ENCODE data around the gene DUSP28. TPM values are rescaled to one million over a fixed set of nuclear protein-coding genes. Genes with fewer than 3 reads are reported as not detected.
A peak's percentile ranks its signal among the peaks of the same experiment; 100 is the strongest.

The DUSP28 gene
- total and polyA plus RNA-seq, 2 of the 13 experiments (the other 11 are each of a cell fraction or from before 2014, with no cell fraction given), result 5.2 to 8.6 TPM

GRCh38 chr2:240586198-240586918 lies 26.2 kb downstream of the DUSP28 start, which contains the start of gene CAPN10 (continued):
- TF ChIP-seq SAFB2 (CRISPR knock-in tag; IDR thresholded peaks at IDR 0.05; ENCODE audit: borderline replicate concordance, low read depth), result 0 out of 2 replicates have a peak, but pooled peaks have one; percentile 49
- TF ChIP-seq, protein P1, sequence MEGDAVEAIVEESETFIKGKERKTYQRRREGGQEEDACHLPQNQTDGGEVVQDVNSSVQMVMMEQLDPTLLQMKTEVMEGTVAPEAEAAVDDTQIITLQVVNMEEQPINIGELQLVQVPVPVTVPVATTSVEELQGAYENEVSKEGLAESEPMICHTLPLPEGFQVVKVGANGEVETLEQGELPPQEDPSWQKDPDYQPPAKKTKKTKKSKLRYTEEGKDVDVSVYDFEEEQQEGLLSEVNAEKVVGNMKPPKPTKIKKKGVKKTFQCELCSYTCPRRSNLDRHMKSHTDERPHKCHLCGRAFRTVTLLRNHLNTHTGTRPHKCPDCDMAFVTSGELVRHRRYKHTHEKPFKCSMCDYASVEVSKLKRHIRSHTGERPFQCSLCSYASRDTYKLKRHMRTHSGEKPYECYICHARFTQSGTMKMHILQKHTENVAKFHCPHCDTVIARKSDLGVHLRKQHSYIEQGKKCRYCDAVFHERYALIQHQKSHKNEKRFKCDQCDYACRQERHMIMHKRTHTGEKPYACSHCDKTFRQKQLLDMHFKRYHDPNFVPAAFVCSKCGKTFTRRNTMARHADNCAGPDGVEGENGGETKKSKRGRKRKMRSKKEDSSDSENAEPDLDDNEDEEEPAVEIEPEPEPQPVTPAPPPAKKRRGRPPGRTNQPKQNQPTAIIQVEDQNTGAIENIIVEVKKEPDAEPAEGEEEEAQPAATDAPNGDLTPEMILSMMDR (CRISPR knock-in tag; IDR thresholded peaks at IDR 0.05), result no peak; the same call in 1 of the 2 replicates
- TF ChIP-seq ZNF468 (CRISPR knock-in tag; IDR thresholded peaks at IDR 0.05), result no peak
- TF ChIP-seq, protein P2, sequence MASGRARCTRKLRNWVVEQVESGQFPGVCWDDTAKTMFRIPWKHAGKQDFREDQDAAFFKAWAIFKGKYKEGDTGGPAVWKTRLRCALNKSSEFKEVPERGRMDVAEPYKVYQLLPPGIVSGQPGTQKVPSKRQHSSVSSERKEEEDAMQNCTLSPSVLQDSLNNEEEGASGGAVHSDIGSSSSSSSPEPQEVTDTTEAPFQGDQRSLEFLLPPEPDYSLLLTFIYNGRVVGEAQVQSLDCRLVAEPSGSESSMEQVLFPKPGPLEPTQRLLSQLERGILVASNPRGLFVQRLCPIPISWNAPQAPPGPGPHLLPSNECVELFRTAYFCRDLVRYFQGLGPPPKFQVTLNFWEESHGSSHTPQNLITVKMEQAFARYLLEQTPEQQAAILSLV (CRISPR knock-in tag; IDR thresholded peaks at IDR 0.05; ENCODE audit: borderline replicate concordance), result peak; percentile 79; the same call in 1 of the 2 replicates
- TF ChIP-seq FOXO4 (CRISPR knock-in tag; conservative IDR thresholded peaks at IDR 0.05), result 0 out of 2 replicates have a peak, but pooled peaks have one; percentile 17
- TF ChIP-seq, protein P3, sequence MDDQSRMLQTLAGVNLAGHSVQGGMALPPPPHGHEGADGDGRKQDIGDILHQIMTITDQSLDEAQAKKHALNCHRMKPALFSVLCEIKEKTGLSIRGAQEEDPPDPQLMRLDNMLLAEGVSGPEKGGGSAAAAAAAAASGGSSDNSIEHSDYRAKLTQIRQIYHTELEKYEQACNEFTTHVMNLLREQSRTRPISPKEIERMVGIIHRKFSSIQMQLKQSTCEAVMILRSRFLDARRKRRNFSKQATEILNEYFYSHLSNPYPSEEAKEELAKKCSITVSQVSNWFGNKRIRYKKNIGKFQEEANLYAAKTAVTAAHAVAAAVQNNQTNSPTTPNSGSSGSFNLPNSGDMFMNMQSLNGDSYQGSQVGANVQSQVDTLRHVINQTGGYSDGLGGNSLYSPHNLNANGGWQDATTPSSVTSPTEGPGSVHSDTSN (CRISPR knock-in tag; IDR thresholded peaks at IDR 0.05; ENCODE audit: borderline replicate concordance), result 0 out of 2 replicates have a peak, but pooled peaks have one; percentile 23
- TF ChIP-seq, protein P4, sequence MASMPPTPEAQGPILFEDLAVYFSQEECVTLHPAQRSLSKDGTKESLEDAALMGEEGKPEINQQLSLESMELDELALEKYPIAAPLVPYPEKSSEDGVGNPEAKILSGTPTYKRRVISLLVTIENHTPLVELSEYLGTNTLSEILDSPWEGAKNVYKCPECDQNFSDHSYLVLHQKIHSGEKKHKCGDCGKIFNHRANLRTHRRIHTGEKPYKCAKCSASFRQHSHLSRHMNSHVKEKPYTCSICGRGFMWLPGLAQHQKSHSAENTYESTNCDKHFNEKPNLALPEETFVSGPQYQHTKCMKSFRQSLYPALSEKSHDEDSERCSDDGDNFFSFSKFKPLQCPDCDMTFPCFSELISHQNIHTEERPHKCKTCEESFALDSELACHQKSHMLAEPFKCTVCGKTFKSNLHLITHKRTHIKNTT (CRISPR knock-in tag; IDR thresholded peaks at IDR 0.05), result peak; percentile 98; the same call in 1 of the 2 replicates
- TF ChIP-seq, protein P5, sequence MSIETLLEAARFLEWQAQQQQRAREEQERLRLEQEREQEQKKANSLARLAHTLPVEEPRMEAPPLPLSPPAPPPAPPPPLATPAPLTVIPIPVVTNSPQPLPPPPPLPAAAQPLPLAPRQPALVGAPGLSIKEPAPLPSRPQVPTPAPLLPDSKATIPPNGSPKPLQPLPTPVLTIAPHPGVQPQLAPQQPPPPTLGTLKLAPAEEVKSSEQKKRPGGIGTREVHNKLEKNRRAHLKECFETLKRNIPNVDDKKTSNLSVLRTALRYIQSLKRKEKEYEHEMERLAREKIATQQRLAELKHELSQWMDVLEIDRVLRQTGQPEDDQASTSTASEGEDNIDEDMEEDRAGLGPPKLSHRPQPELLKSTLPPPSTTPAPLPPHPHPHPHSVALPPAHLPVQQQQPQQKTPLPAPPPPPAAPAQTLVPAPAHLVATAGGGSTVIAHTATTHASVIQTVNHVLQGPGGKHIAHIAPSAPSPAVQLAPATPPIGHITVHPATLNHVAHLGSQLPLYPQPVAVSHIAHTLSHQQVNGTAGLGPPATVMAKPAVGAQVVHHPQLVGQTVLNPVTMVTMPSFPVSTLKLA (IDR thresholded peaks at IDR 0.05), result 0 out of 2 replicates have a peak, but pooled peaks have one; percentile 35
- no peak for TF ChIP-seq ATF7 (IDR thresholded peaks at IDR 0.05)
- no peak for TF ChIP-seq ATF7 (CRISPR knock-in tag; IDR thresholded peaks at IDR 0.05)
- no peak; the same call in 1 of the 2 replicates for TF ChIP-seq MEIS2 (CRISPR knock-in tag; IDR thresholded peaks at IDR 0.05)
- peak; percentile 23; the same call in 1 of the 2 replicates for TF ChIP-seq ZNF547 (CRISPR knock-in tag; IDR thresholded peaks at IDR 0.05)
- TF ChIP-seq HNRNPK (IDR thresholded peaks at IDR 0.05; ENCODE audit: low read depth, low read length, poor library complexity, severe bottlenecking), result peak; percentile 17
- TF ChIP-seq, protein P6, sequence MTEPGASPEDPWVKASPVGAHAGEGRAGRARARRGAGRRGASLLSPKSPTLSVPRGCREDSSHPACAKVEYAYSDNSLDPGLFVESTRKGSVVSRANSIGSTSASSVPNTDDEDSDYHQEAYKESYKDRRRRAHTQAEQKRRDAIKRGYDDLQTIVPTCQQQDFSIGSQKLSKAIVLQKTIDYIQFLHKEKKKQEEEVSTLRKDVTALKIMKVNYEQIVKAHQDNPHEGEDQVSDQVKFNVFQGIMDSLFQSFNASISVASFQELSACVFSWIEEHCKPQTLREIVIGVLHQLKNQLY (CRISPR knock-in tag; IDR thresholded peaks at IDR 0.05), result no peak; the same call in 1 of the 2 replicates
- TF ChIP-seq JARID2 (CRISPR knock-in tag; IDR thresholded peaks at IDR 0.05; ENCODE audit: insufficient replicate concordance), result peak; percentile 88
- TF ChIP-seq ZNF207 (IDR thresholded peaks at IDR 0.05; ENCODE audit: borderline replicate concordance), result peak; percentile 67; the same call in 1 of the 2 replicates
- TF ChIP-seq CBX2 (IDR thresholded peaks at IDR 0.05; ENCODE audit: low read depth, low read length), result no peak
- TF ChIP-seq CBX2 (CRISPR knock-in tag; IDR thresholded peaks at IDR 0.05; ENCODE audit: low read depth), result no peak
- TF ChIP-seq MAX (IDR thresholded peaks at IDR 0.05), result peak; percentile 91
